B cell (primary cell): ENCODE data around the gene CPT1A. TPM values are rescaled to one million over a fixed set of nuclear protein-coding genes. Genes with fewer than 3 reads are reported as not detected.

Experiments used
- ATAC-seq: fragments of 200-7000 bp; cut with Tn5 transposase; one replicate; pipeline ENCODE4 v1.10.0; 2021; ENCODE audit warnings: low read depth, mild to moderate bottlenecking, moderate number of reproducible peaks, moderate library complexity
- CTCF ChIA-PET: fragments of 350-600 bp; sonication (Branson Sonifier 250); formaldehyde crosslinking; loops from one replicate; lab custom pipeline; 2021; ENCODE audit warnings: antibody characterized with exemption, inconsistent platforms; lab: Charles Lee
- POLR2A ChIA-PET: fragments of 350-600 bp; sonication (Branson Sonifier 250); formaldehyde crosslinking; loops from one replicate; lab custom pipeline; 2021; ENCODE audit warnings: antibody characterized with exemption; lab: Charles Lee
- DNase-seq: peaks from one replicate; pipeline ENCODE4 v3.0.0; 2013
- H2AFZ ChIP-seq: 2 replicates; pipeline ENCODE4 v1.6.1; 2012; ENCODE audit warnings: mild to moderate bottlenecking, low read depth, low read length; ENCODE audit not compliant: insufficient read depth, poor library complexity, severe bottlenecking
- H3K27ac ChIP-seq, 2 donors: 1 replicate in 1 of 2; 2 replicates in 1 of 2; pipeline ENCODE4 v1.5.1; 2012 to 2013; ENCODE audit warnings: low read length in 2 of 2, mild to moderate bottlenecking in 2 of 2, moderate library complexity in 1 of 2
- H3K27me3 ChIP-seq, 4 experiments: fragments of 200-600 bp in 1 of 4; sonication (generic) in 1 of 4; replicated peaks in 1 of 4; 1 replicate in 2 of 4; 2 replicates in 2 of 4; pipeline versions ENCODE4 v1.6.1 to v1.7.0; 2013 to 2016; ENCODE audit warnings: low read length in 3 of 4, mild to moderate bottlenecking in 2 of 4, mixed read lengths in 1 of 4, moderate library complexity in 1 of 4; ENCODE audit not compliant: insufficient read depth in 4 of 4, control insufficient read depth in 3 of 4; ENCODE audit errors: control extremely low read depth in 1 of 4
- H3K36me3 ChIP-seq, 2 experiments: replicated peaks in 1 of 2; 1 replicate in 1 of 2; 2 replicates in 1 of 2; pipeline versions ENCODE4 v1.6.1 to v1.7.1; 2013; ENCODE audit warnings: low read length in 1 of 2; ENCODE audit not compliant: insufficient read depth in 2 of 2, control insufficient read depth in 1 of 2; ENCODE audit errors: control extremely low read depth in 1 of 2, extremely low read depth in 1 of 2
- H3K4me1 ChIP-seq, 2 donors: fragments of 200-600 bp in 1 of 2; sonication (generic) in 1 of 2; 1 replicate in 1 of 2; 2 replicates in 1 of 2; pipeline versions ENCODE4 v1.5.1 to v1.6.1; 2013 to 2017; ENCODE audit warnings: low read length in 2 of 2; ENCODE audit not compliant: control insufficient read depth in 2 of 2, insufficient read depth in 2 of 2
- H3K4me2 ChIP-seq: replicated peaks from 2 replicates; pipeline ENCODE3; 2012; ENCODE audit warnings: mild to moderate bottlenecking, low read depth, low read length; ENCODE audit not compliant: poor library complexity, severe bottlenecking
- H3K4me3 ChIP-seq, 5 experiments: fragments of 200-600 bp in 1 of 5; sonication (generic) in 1 of 5; 1 replicate in 3 of 5; 2 replicates in 2 of 5; pipeline versions ENCODE4 v1.5.1 to v1.7.0; 2011 to 2016; ENCODE audit warnings: low read length in 4 of 5, mild to moderate bottlenecking in 4 of 5, low read depth in 2 of 5, control low read depth in 1 of 5, moderate library complexity in 1 of 5; ENCODE audit not compliant: insufficient read depth in 1 of 5; ENCODE audit errors: control extremely low read depth in 1 of 5, extremely low read depth in 1 of 5
- H3K79me2 ChIP-seq: fragments of 200-600 bp; sonication (generic); one replicate; pipeline ENCODE4 v1.6.0; 2016; ENCODE audit warnings: low read length; ENCODE audit not compliant: control insufficient read depth, insufficient read depth
- H3K9ac ChIP-seq: fragments of 200-600 bp; sonication (generic); 2 replicates; pipeline ENCODE4 v1.6.1; 2017; ENCODE audit warnings: mild to moderate bottlenecking, low read length, moderate library complexity
- H3K9me3 ChIP-seq, 3 donors: one replicate each; pipeline versions ENCODE4 v1.6.1 to v1.7.1; 2013; ENCODE audit warnings: low read length in 2 of 3; ENCODE audit not compliant: control insufficient read depth in 2 of 3, insufficient read depth in 1 of 3; ENCODE audit errors: control extremely low read depth in 1 of 3
- H4K20me1 ChIP-seq: 2 replicates; pipeline ENCODE4 v1.6.0; 2012; ENCODE audit warnings: mild to moderate bottlenecking, low read length; ENCODE audit not compliant: insufficient read depth, control insufficient read depth, poor library complexity, severe bottlenecking
- H3K27ac Mint-ChIP-seq: one replicate; pipeline ENCODE4 v1.8.0; 2021; ENCODE audit warnings: mixed read lengths
- H3K27me3 Mint-ChIP-seq: one replicate; pipeline ENCODE4 v1.8.0; 2021; ENCODE audit warnings: mixed read lengths
- H3K4me1 Mint-ChIP-seq: one replicate; pipeline ENCODE4 v1.8.0; 2021; ENCODE audit warnings: mixed read lengths
- H3K4me3 Mint-ChIP-seq: one replicate; pipeline ENCODE4 v1.8.0; 2021; ENCODE audit warnings: mixed read lengths
- H3K9me3 Mint-ChIP-seq: one replicate; pipeline ENCODE4 v1.8.0; 2022; ENCODE audit warnings: mixed read lengths; ENCODE audit not compliant: insufficient read depth
- EZH2 ChIP-seq: IDR thresholded peaks from 2 replicates; pipeline ENCODE4 v1.6.1; 2012; ENCODE audit warnings: borderline replicate concordance, low read depth, mild to moderate bottlenecking, moderate library complexity, low read length; ENCODE audit not compliant: insufficient read depth, poor library complexity, severe bottlenecking
- WGBS: methylation state at CpG from one replicate; pipeline ENCODE4 v1.1.5; 2013; ENCODE audit warnings: missing lambda C conversion rate; ENCODE audit not compliant: insufficient coverage; 5-methylcytosine and 5-hydroxymethylcytosine counted together
- intact Hi-C: fragments of 100-400 bp; cut with micrococcal nuclease; formaldehyde crosslinking; loops from one replicate; pipeline ENCODE4 v1.10.0; 2022
- polyA plus RNA-seq: library from polyadenylated mRNA; depleted of rRNA; stranded (reverse); fragments of >200 nt; gene quantifications from 2 replicates; pipeline ENCODE4 v1.2.3, GENCODE V29; 2012
- total RNA-seq, 2 donors: library from RNA; stranded (reverse); fragments of 120-200 nt in 1 of 2; gene quantifications; 1 replicate in 1 of 2; 2 replicates in 1 of 2; pipeline versions ENCODE4 v1.2.3 to v1.2.4, GENCODE V29; 2013 to 2022
- TF ChIP-seq, protein P1 (sequence below): fragments of 200-600 bp; IDR thresholded peaks from one replicate; pipeline ENCODE4 v1.8.0; 2022; ENCODE audit warnings: antibody characterized with exemption, mild to moderate bottlenecking

Gene CPT1A
- total and polyA plus RNA-seq, 2 donors (not counting 1 experiment from before 2014, with no cell fraction given): 15.6 to 40.8 TPM

GRCh38 chr11:68774194-68774585 lies 67.5 kb downstream of the CPT1A start:
- ChIA-PET POLR2A (no interaction called here), CTCF (interaction anchor here (0.7 kb wide), 1 partner anchor 9 kb away, joined by 4 read pairs; no protein-coding TSS in a partner anchor)
- Histone ChIP-seq H3K4me1 (no peaks in the 10 kb centered on the region), H3K27ac (no peak overlapping the region), H3K79me2 (no peaks in the 10 kb centered on the region), H3K4me2 (no peak overlapping the region), H3K27me3 (no peaks in the 10 kb centered on the region), H4K20me1 (no peaks in the 10 kb centered on the region), H3K4me3 (no peak overlapping the region), H3K9me3 (no peaks in the 10 kb centered on the region), H3K9ac (no peak overlapping the region), H3K36me3 (peaks cover 0 to 45% of the 10 kb centered on the region in 2 experiments), H2AFZ (no peak overlapping the region)
- intact Hi-C loops: no loop called here
- H3K9me3 Mint-ChIP-seq: no peaks in the 10 kb centered on the region
- TF ChIP-seq, protein P1, sequence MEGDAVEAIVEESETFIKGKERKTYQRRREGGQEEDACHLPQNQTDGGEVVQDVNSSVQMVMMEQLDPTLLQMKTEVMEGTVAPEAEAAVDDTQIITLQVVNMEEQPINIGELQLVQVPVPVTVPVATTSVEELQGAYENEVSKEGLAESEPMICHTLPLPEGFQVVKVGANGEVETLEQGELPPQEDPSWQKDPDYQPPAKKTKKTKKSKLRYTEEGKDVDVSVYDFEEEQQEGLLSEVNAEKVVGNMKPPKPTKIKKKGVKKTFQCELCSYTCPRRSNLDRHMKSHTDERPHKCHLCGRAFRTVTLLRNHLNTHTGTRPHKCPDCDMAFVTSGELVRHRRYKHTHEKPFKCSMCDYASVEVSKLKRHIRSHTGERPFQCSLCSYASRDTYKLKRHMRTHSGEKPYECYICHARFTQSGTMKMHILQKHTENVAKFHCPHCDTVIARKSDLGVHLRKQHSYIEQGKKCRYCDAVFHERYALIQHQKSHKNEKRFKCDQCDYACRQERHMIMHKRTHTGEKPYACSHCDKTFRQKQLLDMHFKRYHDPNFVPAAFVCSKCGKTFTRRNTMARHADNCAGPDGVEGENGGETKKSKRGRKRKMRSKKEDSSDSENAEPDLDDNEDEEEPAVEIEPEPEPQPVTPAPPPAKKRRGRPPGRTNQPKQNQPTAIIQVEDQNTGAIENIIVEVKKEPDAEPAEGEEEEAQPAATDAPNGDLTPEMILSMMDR: no peak
- no peak for TF ChIP-seq EZH2
- no peak for ATAC-seq
- DNase-seq: no peak
- H3K4me1 Mint-ChIP-seq: no peaks in the 10 kb centered on the region
- no peak overlapping the region for H3K4me3 Mint-ChIP-seq
- 95% methylated on average over 6 of the region's 9 CpGs for WGBS
- H3K27me3 Mint-ChIP-seq: no peaks in the 10 kb centered on the region
- H3K27ac Mint-ChIP-seq: no peak overlapping the region

GRCh38 chr11:68773521-68774193 lies 68.1 kb downstream of the CPT1A start:
- TF ChIP-seq EZH2: no peak
- TF ChIP-seq, protein P1: no peak
- Histone ChIP-seq H4K20me1 (no peaks in the 10 kb centered on the region), H3K36me3 (peaks cover 0 to 43% of the 10 kb centered on the region in 2 experiments), H3K4me3 (no peak overlapping the region), H3K9me3 (no peaks in the 10 kb centered on the region), H3K79me2 (no peaks in the 10 kb centered on the region), H3K27ac (no peak overlapping the region), H2AFZ (no peak overlapping the region), H3K9ac (no peak overlapping the region), H3K27me3 (no peaks in the 10 kb centered on the region), H3K4me1 (no peaks in the 10 kb centered on the region), H3K4me2 (no peak overlapping the region)
- ChIA-PET CTCF (no interaction called here), POLR2A (interaction anchor here (0.5 kb wide), 1 partner anchor 50 kb away, joined by 4 read pairs; no protein-coding TSS in a partner anchor)
- Mint-ChIP-seq H3K4me1 (no peaks in the 10 kb centered on the region), H3K27me3 (no peaks in the 10 kb centered on the region), H3K9me3 (no peaks in the 10 kb centered on the region), H3K4me3 (no peak overlapping the region), H3K27ac (no peak overlapping the region)
- intact Hi-C loops: no loop called here
- 97% methylated on average over 22 of the region's 22 CpGs for WGBS
- no peak for ATAC-seq
- DNase-seq: no peak
